ENCODE results near the gene FAM81B. TPM values are rescaled to one million over a fixed set of nuclear protein-coding genes. Genes with fewer than 3 reads are reported as not detected.

Gene FAM81B
- total and polyA plus RNA-seq, 2 experiments from 2014 or later = 0.80 TPM; not detected in 1

- DNase-seq (ENCODE audit: low spot score) = no peak
- 56% methylated on average over 10 of the region's 10 CpGs for WGBS (ENCODE audit: low lambda C conversion rate, missing lambda C conversion rate)
Measured at GRCh38 chr5:95440825-95441224, 49.7 kb downstream of the FAM81B start.

GRCh38 chr5:95441636-95442035, 50.5 kb downstream of the FAM81B start:
- Histone ChIP-seq H4K20me1 (ENCODE audit: insufficient read depth, poor library complexity, severe bottlenecking) (no peaks in the 10 kb centered on the region), H3K4me2 (no peak overlapping the region), H3K4me1 (ENCODE audit: insufficient read depth) (no peaks in the 10 kb centered on the region), H2AFZ (no peak overlapping the region), H3K27me3 (peaks cover 14% of the 10 kb centered on the region), H3K79me2 (no peaks in the 10 kb centered on the region), H3K9me2 (replicated peaks; ENCODE audit: insufficient read depth) (no peaks in the 10 kb centered on the region), H3K9me3 (ENCODE audit: low read depth) (no peaks in the 10 kb centered on the region), H3K36me3 (replicated peaks; ENCODE audit: insufficient read depth, low read depth) (no peaks in the 10 kb centered on the region), H3K4me3 (no peak overlapping the region), H3K27ac (no peak overlapping the region)
- WGBS (ENCODE audit: low lambda C conversion rate, missing lambda C conversion rate) = 57% methylated on average over 2 of the region's 2 CpGs
- no peak for DNase-seq (ENCODE audit: low spot score)
- TF ChIP-seq CTCF (IDR thresholded peaks at IDR 0.05; ENCODE audit: poor library complexity) = no peak
- TF ChIP-seq EZH2 (IDR thresholded peaks at IDR 0.05; ENCODE audit: borderline replicate concordance) = no peak
- TF ChIP-seq EZH2phosphoT487 (IDR thresholded peaks at IDR 0.05; ENCODE audit: low read depth, severe bottlenecking, unreplicated experiment) = no peak

More at GRCh38 chr5:95440825-95441224, 49.7 kb downstream of the FAM81B start:
- no peaks in the 10 kb centered on the region for H4K20me1 ChIP-seq (ENCODE audit: insufficient read depth, poor library complexity, severe bottlenecking)
- H3K27ac ChIP-seq = no peak overlapping the region
- no peaks in the 10 kb centered on the region for H3K36me3 ChIP-seq (replicated peaks; ENCODE audit: insufficient read depth, low read depth)
- no peaks in the 10 kb centered on the region for H3K9me3 ChIP-seq (ENCODE audit: low read depth)
- peaks cover 14% of the 10 kb centered on the region for H3K27me3 ChIP-seq
- no peaks in the 10 kb centered on the region for H3K79me2 ChIP-seq
- H3K9me2 ChIP-seq (replicated peaks; ENCODE audit: insufficient read depth) = no peaks in the 10 kb centered on the region
- no peak overlapping the region for H3K4me2 ChIP-seq
- no peak overlapping the region for H2AFZ ChIP-seq
- H3K4me1 ChIP-seq (ENCODE audit: insufficient read depth) = no peaks in the 10 kb centered on the region
- no peak overlapping the region for H3K4me3 ChIP-seq
- TF ChIP-seq EZH2 (IDR thresholded peaks at IDR 0.05; ENCODE audit: borderline replicate concordance) (no peak), EZH2phosphoT487 (IDR thresholded peaks at IDR 0.05; ENCODE audit: low read depth, severe bottlenecking, unreplicated experiment) (no peak), CTCF (IDR thresholded peaks at IDR 0.05; ENCODE audit: poor library complexity) (no peak)

- TF ChIP-seq EZH2phosphoT487 (IDR thresholded peaks at IDR 0.05; ENCODE audit: low read depth, severe bottlenecking, unreplicated experiment) (no peak), EZH2 (IDR thresholded peaks at IDR 0.05; ENCODE audit: borderline replicate concordance) (no peak), CTCF (IDR thresholded peaks at IDR 0.05; ENCODE audit: poor library complexity) (no peak)
- H3K4me3 ChIP-seq = no peak overlapping the region
- 88% methylated on average over 2 of the region's 2 CpGs for WGBS (ENCODE audit: low lambda C conversion rate, missing lambda C conversion rate)
Measured at GRCh38 chr5:95445442-95445841, 54.3 kb downstream of the FAM81B start.

GRCh38 chr5:95445995-95446394, 54.8 kb downstream of the FAM81B start:
- 80% methylated on average over 2 of the region's 2 CpGs for WGBS (ENCODE audit: low lambda C conversion rate, missing lambda C conversion rate)
- no peaks in the 10 kb centered on the region for H3K79me2 ChIP-seq
- no peak overlapping the region for H3K27ac ChIP-seq
- no peak overlapping the region for H3K4me2 ChIP-seq
- TF ChIP-seq CTCF (IDR thresholded peaks at IDR 0.05; ENCODE audit: poor library complexity) = no peak
- TF ChIP-seq EZH2 (IDR thresholded peaks at IDR 0.05; ENCODE audit: borderline replicate concordance) = no peak
- TF ChIP-seq EZH2phosphoT487 (IDR thresholded peaks at IDR 0.05; ENCODE audit: low read depth, severe bottlenecking, unreplicated experiment) = no peak
- no peak overlapping the region for H2AFZ ChIP-seq
- H4K20me1 ChIP-seq (ENCODE audit: insufficient read depth, poor library complexity, severe bottlenecking) = no peaks in the 10 kb centered on the region
- H3K9me3 ChIP-seq (ENCODE audit: low read depth) = no peaks in the 10 kb centered on the region
- no peak for DNase-seq (ENCODE audit: low spot score)
- H3K4me3 ChIP-seq = no peak overlapping the region
- H3K4me1 ChIP-seq (ENCODE audit: insufficient read depth) = no peaks in the 10 kb centered on the region
- no peaks in the 10 kb centered on the region for H3K27me3 ChIP-seq
- H3K9me2 ChIP-seq (replicated peaks; ENCODE audit: insufficient read depth) = no peaks in the 10 kb centered on the region
- H3K36me3 ChIP-seq (replicated peaks; ENCODE audit: insufficient read depth, low read depth) = no peaks in the 10 kb centered on the region

More at GRCh38 chr5:95445442-95445841, 54.3 kb downstream of the FAM81B start:
- no peaks in the 10 kb centered on the region for H3K79me2 ChIP-seq
- no peaks in the 10 kb centered on the region for H3K36me3 ChIP-seq (replicated peaks; ENCODE audit: insufficient read depth, low read depth)
- peaks cover 2% of the 10 kb centered on the region for H3K27me3 ChIP-seq
- H3K4me1 ChIP-seq (ENCODE audit: insufficient read depth) = no peaks in the 10 kb centered on the region
- no peaks in the 10 kb centered on the region for H3K9me3 ChIP-seq (ENCODE audit: low read depth)
- H2AFZ ChIP-seq = no peak overlapping the region
- no peaks in the 10 kb centered on the region for H4K20me1 ChIP-seq (ENCODE audit: insufficient read depth, poor library complexity, severe bottlenecking)
- DNase-seq (ENCODE audit: low spot score) = no peak
- no peaks in the 10 kb centered on the region for H3K9me2 ChIP-seq (replicated peaks; ENCODE audit: insufficient read depth)
- no peak overlapping the region for H3K27ac ChIP-seq
- no peak overlapping the region for H3K4me2 ChIP-seq
